Keratinocyte (primary cell): ENCODE data around the gene ELAVL4. TPM values are rescaled to one million over a fixed set of nuclear protein-coding genes. Genes with fewer than 3 reads are reported as not detected.

Source experiments
- DNase-seq: peaks from one replicate; pipeline ENCODE4 v3.0.0-alpha.2; 2011; ENCODE audit warnings: low read depth, missing footprints, low spot score
- FAIRE-seq: peaks from 2 replicates; lab custom pipeline; 2011; peaks lifted over from hg19 to GRCh38; lab: Jason Lieb, UNC
- H2AFZ ChIP-seq: 2 replicates; pipeline ENCODE4 v1.6.0; 2012; ENCODE audit warnings: low read length, control low read depth, inconsistent platforms; ENCODE audit not compliant: control insufficient read depth
- H3K27ac ChIP-seq: 2 replicates; pipeline ENCODE4 v1.5.1; 2011; ENCODE audit warnings: low read length; ENCODE audit not compliant: control insufficient read depth, insufficient read depth
- H3K27me3 ChIP-seq: 3 replicates; pipeline ENCODE4 v1.6.0; 2011; ENCODE audit warnings: low read length; ENCODE audit not compliant: control insufficient read depth, insufficient read depth; ENCODE audit errors: extremely low read depth
- H3K36me3 ChIP-seq, 2 experiments: 2 replicates in 1 of 2; 3 replicates in 1 of 2; pipeline ENCODE4 v1.5.1; 2011; ENCODE audit warnings: low read length in 2 of 2, mild to moderate bottlenecking in 1 of 2; ENCODE audit not compliant: control insufficient read depth in 2 of 2, insufficient read depth in 2 of 2; ENCODE audit errors: extremely low read depth in 1 of 2
- H3K4me1 ChIP-seq: 3 replicates; pipeline ENCODE4 v1.5.1; 2011; ENCODE audit warnings: low read length; ENCODE audit not compliant: control insufficient read depth, insufficient read depth; ENCODE audit errors: extremely low read depth
- H3K4me2 ChIP-seq: 3 replicates; pipeline ENCODE4 v1.6.0; 2011; ENCODE audit warnings: low read depth, low read length; ENCODE audit not compliant: control insufficient read depth, insufficient read depth; ENCODE audit errors: extremely low read depth
- H3K4me3 ChIP-seq, 3 experiments: fragments of 200-600 bp in 1 of 3; sonication (generic) in 1 of 3; 2 replicates in 2 of 3; 3 replicates in 1 of 3; pipeline ENCODE4 v1.5.1; 2011 to 2016; ENCODE audit warnings: low read length in 3 of 3, mild to moderate bottlenecking in 3 of 3, control low read depth in 2 of 3, inconsistent platforms in 1 of 3, low read depth in 1 of 3, mixed read lengths in 1 of 3, mixed run types in 1 of 3, moderate library complexity in 1 of 3; ENCODE audit not compliant: control insufficient read depth in 2 of 3, insufficient read depth in 2 of 3; ENCODE audit errors: extremely low read depth in 1 of 3
- H3K79me2 ChIP-seq: 2 replicates; pipeline ENCODE4 v1.6.0; 2012; ENCODE audit warnings: low read length; ENCODE audit not compliant: control insufficient read depth, insufficient read depth
- H3K9ac ChIP-seq: 3 replicates; pipeline ENCODE4 v1.6.0; 2011; ENCODE audit warnings: low read length; ENCODE audit not compliant: control insufficient read depth, insufficient read depth; ENCODE audit errors: extremely low read depth
- H3K9me1 ChIP-seq: 3 replicates; pipeline ENCODE4 v1.6.0; 2011; ENCODE audit warnings: low read length; ENCODE audit not compliant: control insufficient read depth, insufficient read depth; ENCODE audit errors: extremely low read depth
- H3K9me3 ChIP-seq: 2 replicates; pipeline ENCODE4 v1.5.1; 2012; ENCODE audit warnings: low read depth, low read length; ENCODE audit not compliant: control insufficient read depth
- H4K20me1 ChIP-seq: 3 replicates; pipeline ENCODE4 v1.6.0; 2011; ENCODE audit warnings: low read length; ENCODE audit not compliant: control insufficient read depth, insufficient read depth; ENCODE audit errors: extremely low read depth
- EZH2 ChIP-seq: IDR thresholded peaks from one replicate; pipeline ENCODE4 v1.6.1; 2012; ENCODE audit warnings: inconsistent platforms, mild to moderate bottlenecking, low read length, moderate library complexity
- dilution Hi-C: fragments of 300-500 bp; cut with MboI; formaldehyde crosslinking; loops from one replicate; pipeline ENCODE4 v1.7.0; 2020; ENCODE audit warnings: low sequenced_read_pairs; ENCODE audit not compliant: extremely low pct_ligation_motif_present
- polyA plus RNA-seq, 5 experiments: library from polyadenylated mRNA; depleted of rRNA in 3 of 5; stranded (reverse) in 3 of 5; stranded (forward) in 1 of 5; unstranded in 1 of 5; fragments of >200 nt; gene quantifications; 1 replicate in 1 of 5; 2 replicates in 3 of 5; 3 replicates in 1 of 5; pipeline versions ENCODE4 v1.2.1 to v1.2.3, GENCODE V29; 2011 to 2012; ENCODE audit warnings: missing spikeins in 2 of 5, low read depth in 1 of 5, low replicate concordance in 1 of 5
- TF ChIP-seq, protein P1 (sequence below), 3 experiments: IDR thresholded peaks in 1 of 3; conservative IDR thresholded peaks in 1 of 3; optimal IDR thresholded peaks in 1 of 3; 2 replicates in 2 of 3; 3 replicates in 1 of 3; pipeline versions ENCODE3 to v1.5.1; 2011; ENCODE audit warnings: low read length in 3 of 3, mild to moderate bottlenecking in 3 of 3, moderate library complexity in 2 of 3, control low read depth in 1 of 3, inconsistent platforms in 1 of 3; ENCODE audit not compliant: insufficient read depth in 2 of 3; ENCODE audit errors: extremely low read depth in 1 of 3

The ELAVL4 gene
- polyA plus RNA-seq, 1 donor (not counting 4 experiments of a cell fraction or from before 2014, with no cell fraction given): not detected

DNA sequence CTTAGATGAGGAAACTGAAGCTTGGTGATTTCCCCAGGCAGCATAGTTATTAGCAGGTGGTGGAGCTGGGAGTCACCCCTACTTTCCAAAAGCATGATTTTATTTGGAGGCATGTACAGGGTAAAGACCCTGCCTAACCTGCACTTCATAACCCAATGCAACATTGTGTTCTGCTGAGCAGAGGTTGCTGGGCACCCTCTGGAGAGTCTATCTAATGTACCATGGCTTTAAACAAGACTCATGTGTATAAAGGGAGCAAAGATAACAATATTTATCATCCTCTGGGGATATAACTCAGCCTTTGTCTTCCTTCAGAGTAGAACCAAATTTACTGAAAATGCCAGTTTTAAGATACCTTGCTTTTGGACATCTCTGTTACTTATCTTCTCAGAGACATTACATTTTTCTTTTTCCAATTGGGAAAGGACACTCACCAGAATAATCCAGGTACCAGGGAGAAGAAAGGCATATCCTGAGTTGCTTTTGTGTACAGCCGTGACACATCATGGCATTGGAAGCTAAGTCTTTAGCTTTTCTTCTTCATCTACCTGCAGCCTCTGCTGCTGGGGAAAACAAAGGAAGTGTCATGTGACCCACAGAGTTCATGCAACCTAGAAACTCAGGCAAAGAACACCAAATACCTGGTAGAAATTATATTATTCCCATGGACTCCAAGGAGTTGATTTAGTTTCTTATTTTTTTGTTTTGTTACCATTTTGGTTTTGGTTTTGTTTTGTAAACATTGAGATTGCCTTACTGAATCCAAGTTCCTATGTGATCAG, 39.6 kb downstream of the ELAVL4 start:
- Histone ChIP-seq H3K9me3 (no peaks in the 10 kb centered on the region), H3K4me3 (no peak overlapping the region), H3K4me1 (no peaks in the 10 kb centered on the region), H2AFZ (no peak overlapping the region), H3K9me1 (no peaks in the 10 kb centered on the region), H3K36me3 (no peaks in the 10 kb centered on the region), H3K79me2 (no peaks in the 10 kb centered on the region), H3K4me2 (no peak overlapping the region), H3K9ac (no peak overlapping the region), H3K27me3 (no peaks in the 10 kb centered on the region), H4K20me1 (no peaks in the 10 kb centered on the region), H3K27ac (no peak overlapping the region)
- DNase-seq (no peak), FAIRE-seq (no peak)
- dilution Hi-C loops: no loop called here
- TF ChIP-seq, protein P1, sequence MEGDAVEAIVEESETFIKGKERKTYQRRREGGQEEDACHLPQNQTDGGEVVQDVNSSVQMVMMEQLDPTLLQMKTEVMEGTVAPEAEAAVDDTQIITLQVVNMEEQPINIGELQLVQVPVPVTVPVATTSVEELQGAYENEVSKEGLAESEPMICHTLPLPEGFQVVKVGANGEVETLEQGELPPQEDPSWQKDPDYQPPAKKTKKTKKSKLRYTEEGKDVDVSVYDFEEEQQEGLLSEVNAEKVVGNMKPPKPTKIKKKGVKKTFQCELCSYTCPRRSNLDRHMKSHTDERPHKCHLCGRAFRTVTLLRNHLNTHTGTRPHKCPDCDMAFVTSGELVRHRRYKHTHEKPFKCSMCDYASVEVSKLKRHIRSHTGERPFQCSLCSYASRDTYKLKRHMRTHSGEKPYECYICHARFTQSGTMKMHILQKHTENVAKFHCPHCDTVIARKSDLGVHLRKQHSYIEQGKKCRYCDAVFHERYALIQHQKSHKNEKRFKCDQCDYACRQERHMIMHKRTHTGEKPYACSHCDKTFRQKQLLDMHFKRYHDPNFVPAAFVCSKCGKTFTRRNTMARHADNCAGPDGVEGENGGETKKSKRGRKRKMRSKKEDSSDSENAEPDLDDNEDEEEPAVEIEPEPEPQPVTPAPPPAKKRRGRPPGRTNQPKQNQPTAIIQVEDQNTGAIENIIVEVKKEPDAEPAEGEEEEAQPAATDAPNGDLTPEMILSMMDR (optimal IDR thresholded peaks at IDR 0.05 in 1 of 3, IDR thresholded peaks at IDR 0.05 in 1 of 3, conservative IDR thresholded peaks at IDR 0.05 in 1 of 3; ENCODE audit: extremely low read depth in 1 of 3, insufficient read depth in 2 of 3, low read length in 3 of 3): no peak
- TF ChIP-seq EZH2: no peak

DNA sequence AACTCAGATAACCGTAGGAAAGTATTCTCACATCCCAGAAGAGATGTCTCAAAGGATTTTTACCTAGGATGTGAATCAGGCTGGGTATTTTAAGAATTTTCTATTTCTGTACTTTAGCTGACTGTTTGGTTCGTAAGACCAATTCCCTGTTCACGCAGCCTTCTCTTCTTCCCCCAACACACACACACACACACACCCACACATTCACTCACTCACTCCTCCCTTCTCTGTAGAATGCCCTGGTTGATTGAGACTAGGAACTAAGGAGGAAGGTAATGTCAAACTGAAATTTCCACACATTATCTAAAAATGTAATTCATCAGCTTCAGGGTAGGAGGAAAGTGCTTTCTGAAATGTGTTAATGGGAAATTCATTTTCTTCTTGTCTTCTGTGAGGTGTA, 43.5 kb downstream of the ELAVL4 start:
- H3K79me2 ChIP-seq: no peaks in the 10 kb centered on the region
- FAIRE-seq: no peak
- no peaks in the 10 kb centered on the region for H3K9me3 ChIP-seq
- TF ChIP-seq EZH2: no peak
- TF ChIP-seq, protein P1 (optimal IDR thresholded peaks at IDR 0.05 in 1 of 3, IDR thresholded peaks at IDR 0.05 in 1 of 3, conservative IDR thresholded peaks at IDR 0.05 in 1 of 3; ENCODE audit: extremely low read depth in 1 of 3, insufficient read depth in 2 of 3, low read length in 3 of 3): no peak
- no peak overlapping the region for H3K4me2 ChIP-seq
- H4K20me1 ChIP-seq: no peaks in the 10 kb centered on the region
- no peaks in the 10 kb centered on the region for H3K27me3 ChIP-seq
- H3K9ac ChIP-seq: no peak overlapping the region
- no peak overlapping the region for H2AFZ ChIP-seq
- H3K9me1 ChIP-seq: no peaks in the 10 kb centered on the region
- no peak overlapping the region for H3K4me3 ChIP-seq
- DNase-seq: no peak
- no peaks in the 10 kb centered on the region for H3K36me3 ChIP-seq
- dilution Hi-C loops: no loop called here
- no peaks in the 10 kb centered on the region for H3K4me1 ChIP-seq
- no peak overlapping the region for H3K27ac ChIP-seq
